Skin epidermis (tissue), 12 donors: ENCODE measurements around the gene PCSK6.
A peak's percentile ranks its signal among the peaks of the same experiment; 100 is the strongest.

Experiments used
- H3K27ac ChIP-seq, 21 experiments: fragments of 200-600 bp; sonication (generic) in 11 of 21; one replicate each; pipeline ENCODE4 v1.5.0; 2020; ENCODE audit warnings: mild to moderate bottlenecking in 3 of 21, inconsistent platforms in 2 of 21, moderate library complexity in 2 of 21
- H3K4me3 ChIP-seq, 7 experiments: fragments of 200-600 bp; sonication (generic) in 2 of 7; one replicate each; pipeline ENCODE4 v1.5.0; 2020; ENCODE audit warnings: inconsistent platforms in 2 of 7, mild to moderate bottlenecking in 2 of 7, moderate library complexity in 1 of 7

Gene PCSK6

GRCh38 chr15:101325263-101326025 lies 164.1 kb downstream of the PCSK6 start:
- H3K4me3 ChIP-seq: no peak overlapping the region
- H3K27ac ChIP-seq: no peak overlapping the region

- Histone ChIP-seq H3K4me3 (no peak overlapping the region), H3K27ac (no peak overlapping the region)
Observed at GRCh38 chr15:101324524-101325177, 164.9 kb downstream of the PCSK6 start.

DNA sequence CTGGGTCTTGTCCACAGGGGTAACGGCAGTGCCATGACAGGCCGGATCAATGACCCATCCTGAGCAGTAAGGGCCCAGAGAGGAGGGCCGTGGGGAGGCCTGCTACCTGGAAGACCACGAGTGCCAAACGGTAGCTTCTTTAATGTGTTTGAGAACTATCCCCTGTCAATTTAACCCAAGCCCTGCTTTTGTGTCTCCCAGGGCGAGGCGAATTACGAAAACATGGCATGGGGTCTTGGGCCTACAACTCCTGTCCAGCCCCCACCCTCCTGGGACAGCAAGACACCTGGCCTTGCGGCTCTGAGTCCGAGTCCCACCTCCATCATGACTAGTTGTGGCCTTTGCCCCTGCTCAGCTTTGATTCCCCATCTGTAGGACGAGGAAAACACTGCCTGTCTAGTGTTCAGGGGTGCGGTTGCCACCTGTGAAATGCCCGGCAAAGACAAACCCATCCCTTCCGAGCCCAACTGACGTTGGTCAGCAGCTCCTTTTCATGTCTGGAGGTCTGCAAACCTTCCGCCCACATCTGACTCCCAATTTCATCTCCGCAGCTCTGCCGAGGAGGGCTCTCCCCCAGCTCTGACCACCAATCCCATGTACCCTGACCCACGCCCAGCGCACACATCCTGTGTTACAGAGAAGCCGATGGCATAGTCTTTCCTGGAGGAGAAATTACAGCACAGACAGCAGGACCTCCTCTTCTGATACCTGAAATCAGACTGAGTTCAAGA lies 165.5 kb downstream of the PCSK6 start:
- no peak overlapping the region for H3K27ac ChIP-seq

GRCh38 chr15:101322854-101323477 lies 166.5 kb downstream of the PCSK6 start:
- Histone ChIP-seq H3K27ac (no peak overlapping the region), H3K4me3 (no peak overlapping the region)

More for the DNA sequence above, 165.5 kb downstream of the PCSK6 start:
- no peak overlapping the region for H3K4me3 ChIP-seq

DNA sequence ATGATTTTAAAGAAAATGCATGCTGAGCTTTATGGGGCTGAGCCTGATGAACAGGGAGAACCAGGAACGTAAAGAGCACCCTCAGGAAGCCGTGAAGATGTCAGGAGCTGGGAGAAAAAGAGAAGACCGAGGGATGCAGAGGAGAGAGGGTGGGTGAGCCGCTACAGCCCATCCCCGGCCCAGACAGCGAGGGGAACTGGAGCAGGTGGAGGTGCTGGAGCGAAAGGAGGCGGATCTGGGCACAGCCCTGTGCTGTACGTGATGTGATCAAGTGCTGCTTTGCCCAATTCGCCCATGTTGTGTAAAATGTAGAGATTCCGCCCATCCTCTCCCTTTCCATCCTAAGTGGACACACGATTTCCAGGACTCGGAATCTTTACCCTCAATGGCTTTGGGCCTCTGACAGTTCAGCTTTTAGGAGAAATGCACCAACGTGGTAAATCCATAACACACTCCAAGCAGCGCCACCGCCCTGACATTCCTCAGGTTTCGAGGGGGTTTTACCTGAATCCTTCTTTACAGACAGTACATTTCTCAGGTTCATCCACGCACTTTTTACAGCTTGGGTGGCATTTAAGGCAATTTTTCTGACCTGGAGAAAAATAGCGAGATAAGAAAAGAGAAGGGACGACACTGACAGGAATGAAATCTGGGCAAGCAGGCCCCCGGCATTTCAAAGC lies 167.4 kb downstream of the PCSK6 start:
- H3K27ac ChIP-seq: no peak overlapping the region

DNA sequence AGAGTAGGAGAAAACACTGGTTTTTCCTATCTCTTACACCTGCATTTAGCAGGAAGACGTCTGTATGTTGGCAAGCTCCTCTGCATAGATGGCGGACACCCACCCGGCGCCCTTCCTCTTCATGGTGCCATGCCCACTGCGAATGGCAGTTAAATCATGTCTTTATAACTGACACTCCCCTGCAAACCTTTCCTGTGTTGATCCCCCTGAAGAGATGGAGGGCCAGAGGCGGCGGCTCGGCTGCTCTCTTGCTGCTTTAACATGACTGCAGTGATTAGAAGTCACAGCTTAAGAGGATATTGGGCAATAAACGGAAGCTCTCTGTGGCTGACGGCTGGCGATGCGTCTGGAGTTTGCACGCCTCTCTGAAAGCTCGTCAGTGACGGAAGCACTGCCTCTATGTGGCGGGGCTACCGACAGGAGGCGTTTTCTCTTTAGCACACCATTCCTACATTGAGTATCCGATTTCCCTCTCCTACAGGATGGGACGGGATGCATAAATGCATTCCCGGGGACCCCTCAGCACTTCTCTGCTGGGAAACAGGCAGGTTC lies 168.9 kb downstream of the PCSK6 start:
- Histone ChIP-seq H3K27ac (peak overlapping the region in 4 of 21 experiments; percentile 19 to 46 (median 40)), H3K4me3 (peak overlapping the region in 1 of 7 experiments; percentile 1)

More for the DNA sequence above, 167.4 kb downstream of the PCSK6 start:
- no peak overlapping the region for H3K4me3 ChIP-seq

- H3K4me3 ChIP-seq: no peak overlapping the region
- H3K27ac ChIP-seq: no peak overlapping the region
Observed at GRCh38 chr15:101318839-101319238, 170.7 kb downstream of the PCSK6 start.

DNA sequence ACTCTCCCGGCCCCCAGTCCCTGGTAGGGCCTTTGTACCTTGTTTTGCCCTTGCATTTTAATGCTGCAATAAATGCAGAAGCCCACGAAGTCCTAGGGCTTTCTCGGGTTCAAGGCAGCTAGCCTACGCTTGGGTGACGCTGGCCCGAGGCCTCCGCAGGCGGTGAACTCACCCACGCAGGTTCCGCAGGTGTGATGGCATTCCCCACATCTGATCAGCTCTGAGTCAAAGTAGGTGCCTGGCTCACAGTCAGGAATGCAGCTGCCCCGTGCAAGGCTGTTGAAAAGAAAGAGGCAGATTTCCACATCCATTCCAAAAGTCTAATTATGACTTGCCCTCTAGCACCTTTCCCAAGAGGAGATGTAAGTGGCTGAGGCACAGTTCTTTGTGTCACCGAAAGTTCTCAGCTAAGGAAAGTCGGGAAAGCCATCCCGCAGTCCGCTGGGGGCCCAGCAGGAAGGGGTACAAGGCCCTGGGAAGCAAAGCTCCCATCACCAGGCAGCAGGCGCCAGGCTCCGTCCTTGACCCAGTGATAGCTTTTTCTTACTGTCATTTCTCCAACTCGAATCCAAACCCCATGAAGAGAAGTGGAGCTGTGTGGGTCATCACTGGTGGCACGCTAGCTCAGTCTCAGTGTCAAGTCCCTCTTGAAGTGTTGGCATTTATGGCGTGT lies 171.2 kb downstream of the PCSK6 start:
- Histone ChIP-seq H3K4me3 (no peak overlapping the region), H3K27ac (no peak overlapping the region)

- Histone ChIP-seq H3K4me3 (no peak overlapping the region), H3K27ac (peak overlapping the region in 1 of 21 experiments; percentile 25)
Observed at GRCh38 chr15:101317336-101317872, 172.1 kb downstream of the PCSK6 start.

- H3K27ac ChIP-seq: no peak overlapping the region
- H3K4me3 ChIP-seq: no peak overlapping the region
Observed at GRCh38 chr15:101316529-101316928, 173.0 kb downstream of the PCSK6 start.

DNA sequence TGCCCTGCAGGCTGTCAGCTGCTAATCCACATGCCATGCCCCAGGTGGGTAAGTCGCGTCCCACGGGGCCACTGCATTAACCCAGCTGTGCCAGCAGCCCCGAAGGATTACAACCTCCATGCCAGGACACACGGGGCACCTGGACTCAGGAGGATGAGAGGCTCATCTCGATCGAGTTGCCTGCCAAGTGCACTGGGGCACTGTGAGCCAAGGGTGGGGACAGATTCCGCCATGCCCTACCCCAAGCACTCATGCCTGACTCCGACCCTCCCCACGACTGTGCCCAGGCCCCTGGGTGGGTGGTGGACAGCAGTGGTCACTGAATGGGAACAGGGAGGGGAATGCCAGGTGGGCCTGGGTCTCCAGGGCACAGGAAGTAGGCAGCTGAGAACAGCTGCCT lies 173.8 kb downstream of the PCSK6 start:
- H3K4me3 ChIP-seq: no peak overlapping the region
- H3K27ac ChIP-seq: no peak overlapping the region

- H3K4me3 ChIP-seq: no peak overlapping the region
- no peak overlapping the region for H3K27ac ChIP-seq
Observed at GRCh38 chr15:101314336-101315125, 175.0 kb downstream of the PCSK6 start.

- Histone ChIP-seq H3K4me3 (no peak overlapping the region), H3K27ac (no peak overlapping the region)
Observed at GRCh38 chr15:101313041-101313761, 176.3 kb downstream of the PCSK6 start.

- Histone ChIP-seq H3K4me3 (no peak overlapping the region), H3K27ac (no peak overlapping the region)
Observed at GRCh38 chr15:101310508-101310907, 179.0 kb downstream of the PCSK6 start.

DNA sequence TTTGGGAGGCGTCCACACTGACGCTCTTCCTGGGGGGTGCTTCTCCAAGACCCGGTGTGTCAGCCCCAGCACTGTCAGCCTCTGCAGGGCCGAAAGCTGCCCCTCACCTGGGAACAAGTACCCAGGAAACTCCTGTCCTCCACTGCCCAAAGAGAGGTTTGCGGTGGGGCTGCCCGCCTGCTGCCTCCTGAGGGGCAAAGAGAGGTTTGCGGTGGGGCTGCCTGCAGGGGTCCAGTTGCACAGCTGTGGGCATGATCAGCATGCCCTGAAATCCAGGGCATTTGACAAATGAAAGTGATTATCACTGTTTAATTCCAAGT lies 179.4 kb downstream of the PCSK6 start:
- no peak overlapping the region for H3K4me3 ChIP-seq
- no peak overlapping the region for H3K27ac ChIP-seq

- Histone ChIP-seq H3K27ac (no peak overlapping the region), H3K4me3 (no peak overlapping the region)
Observed at GRCh38 chr15:101309436-101310160, 179.9 kb downstream of the PCSK6 start.
